SHP77 (cell line): Measurements from ENCODE around the gene ABITRAM.
A peak's percentile ranks its signal among the peaks of the same experiment; 100 is the strongest.
"Not testable (repeated sequence)": the region's sequence is repeated elsewhere in the genome, so short reads cannot be mapped to it uniquely, and the experiment has no call there.

Experiments
- DNase-seq, 2 experiments: peaks; one replicate each; lab custom pipeline; 2025; lab: John Stamatoyannopoulos, UW

Gene ABITRAM

GRCh38 chr9:108928386-108928785, 5.8 kb upstream of the ABITRAM start:
- DNase-seq: no peak

- no peak for DNase-seq
Observed at GRCh38 chr9:108933231-108933717, 926 bp upstream of the ABITRAM start.

GRCh38 chr9:108933718-108934322, 380 bp upstream of the ABITRAM start, which contains the start of gene ELP1:
Gene ELP1 (minus strand): TSS chr9:108934124. CDS start chr9:108931146, 2,978 bp downstream.
- peak; percentile 78 to 89 for DNase-seq

- DNase-seq: no peak
Observed at GRCh38 chr9:108937561-108938305, 3.5 kb downstream of the ABITRAM start.

- no peak for DNase-seq
Observed at GRCh38 chr9:108939975-108940374, 5.8 kb downstream of the ABITRAM start.

- no peak for DNase-seq
Observed at GRCh38 chr9:108950168-108950567, 16.0 kb downstream of the ABITRAM start.

GRCh38 chr9:108951578-108951977, 17.4 kb downstream of the ABITRAM start:
- DNase-seq: no peak

GRCh38 chr9:108953983-108954574, 19.9 kb downstream of the ABITRAM start:
- peak in 1 of 2 experiments; percentile 18 for DNase-seq

- no peak for DNase-seq
Observed at GRCh38 chr9:108956022-108956630, 21.9 kb downstream of the ABITRAM start.

GRCh38 chr9:108956631-108957026, 22.4 kb downstream of the ABITRAM start:
- no peak for DNase-seq

GRCh38 chr9:108960331-108960730, 26.1 kb downstream of the ABITRAM start:
- DNase-seq: no peak

GRCh38 chr9:108961151-108961550, 27.0 kb downstream of the ABITRAM start:
- DNase-seq: no peak

GRCh38 chr9:108963459-108964143, 29.4 kb downstream of the ABITRAM start:
- DNase-seq: no peak

GRCh38 chr9:108967916-108968315, 33.7 kb downstream of the ABITRAM start:
- DNase-seq: no peak

- DNase-seq: not testable (repeated sequence)
Observed at GRCh38 chr9:108971392-108971791, 37.2 kb downstream of the ABITRAM start.

- no peak for DNase-seq
Observed at GRCh38 chr9:108972186-108972585, 38.0 kb downstream of the ABITRAM start.

GRCh38 chr9:108972626-108973209, 38.5 kb downstream of the ABITRAM start:
- no peak for DNase-seq

- DNase-seq: no peak
Observed at GRCh38 chr9:108973895-108974294, 39.7 kb downstream of the ABITRAM start.

GRCh38 chr9:108978205-108978604, 44.0 kb downstream of the ABITRAM start:
- no peak for DNase-seq

GRCh38 chr9:108980893-108981292, 46.7 kb downstream of the ABITRAM start:
- no peak for DNase-seq

GRCh38 chr9:108983885-108984284, 49.7 kb downstream of the ABITRAM start:
- no peak for DNase-seq
